Subcutaneous adipose tissue (tissue), 4 donors: Measurements from ENCODE around the gene PHTF1. TPM values are rescaled to one million over a fixed set of nuclear protein-coding genes. Genes with fewer than 3 reads are reported as not detected.

Experiments
- total RNA-seq, 4 donors: library from RNA; depleted of rRNA; stranded (reverse); fragments of >200 nt; gene quantifications; one replicate each; pipeline ENCODE4 v1.1.0, GENCODE V29; 2016
- TF ChIP-seq, protein P1 (sequence below): fragments of 450-650 bp; IDR thresholded peaks from one replicate; pipeline ENCODE4 v1.5.1; 2016; ENCODE audit warnings: low read depth, mild to moderate bottlenecking, control low read depth, antibody characterized with exemption, moderate library complexity

PHTF1 gene
- total RNA-seq, 4 donors from 2014 or later = 14.5 to 23.3 (median 18.3) TPM

- TF ChIP-seq, protein P1, sequence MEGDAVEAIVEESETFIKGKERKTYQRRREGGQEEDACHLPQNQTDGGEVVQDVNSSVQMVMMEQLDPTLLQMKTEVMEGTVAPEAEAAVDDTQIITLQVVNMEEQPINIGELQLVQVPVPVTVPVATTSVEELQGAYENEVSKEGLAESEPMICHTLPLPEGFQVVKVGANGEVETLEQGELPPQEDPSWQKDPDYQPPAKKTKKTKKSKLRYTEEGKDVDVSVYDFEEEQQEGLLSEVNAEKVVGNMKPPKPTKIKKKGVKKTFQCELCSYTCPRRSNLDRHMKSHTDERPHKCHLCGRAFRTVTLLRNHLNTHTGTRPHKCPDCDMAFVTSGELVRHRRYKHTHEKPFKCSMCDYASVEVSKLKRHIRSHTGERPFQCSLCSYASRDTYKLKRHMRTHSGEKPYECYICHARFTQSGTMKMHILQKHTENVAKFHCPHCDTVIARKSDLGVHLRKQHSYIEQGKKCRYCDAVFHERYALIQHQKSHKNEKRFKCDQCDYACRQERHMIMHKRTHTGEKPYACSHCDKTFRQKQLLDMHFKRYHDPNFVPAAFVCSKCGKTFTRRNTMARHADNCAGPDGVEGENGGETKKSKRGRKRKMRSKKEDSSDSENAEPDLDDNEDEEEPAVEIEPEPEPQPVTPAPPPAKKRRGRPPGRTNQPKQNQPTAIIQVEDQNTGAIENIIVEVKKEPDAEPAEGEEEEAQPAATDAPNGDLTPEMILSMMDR = no peak
These were observed 75.7 kb downstream of the PHTF1 start for GRCh38 chr1:113683384-113684152.

GRCh38 chr1:113681596-113682337, 77.5 kb downstream of the PHTF1 start:
- TF ChIP-seq, protein P1 = no peak

DNA sequence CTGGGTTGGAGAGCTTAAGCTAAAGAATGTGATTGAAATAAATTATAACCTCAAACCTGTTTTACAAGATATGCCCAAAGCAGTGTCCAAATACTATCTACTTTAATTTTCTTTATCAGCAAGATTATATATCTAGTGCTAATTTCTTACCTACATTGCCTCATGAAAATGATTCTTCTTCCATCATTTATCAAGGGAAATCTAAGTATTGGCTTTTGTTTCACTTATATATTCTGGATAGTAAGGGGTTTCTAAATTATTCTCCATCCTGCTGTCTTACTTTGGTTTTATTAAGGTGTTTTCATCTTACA, 81.2 kb downstream of the PHTF1 start:
- TF ChIP-seq, protein P1 = no peak

DNA sequence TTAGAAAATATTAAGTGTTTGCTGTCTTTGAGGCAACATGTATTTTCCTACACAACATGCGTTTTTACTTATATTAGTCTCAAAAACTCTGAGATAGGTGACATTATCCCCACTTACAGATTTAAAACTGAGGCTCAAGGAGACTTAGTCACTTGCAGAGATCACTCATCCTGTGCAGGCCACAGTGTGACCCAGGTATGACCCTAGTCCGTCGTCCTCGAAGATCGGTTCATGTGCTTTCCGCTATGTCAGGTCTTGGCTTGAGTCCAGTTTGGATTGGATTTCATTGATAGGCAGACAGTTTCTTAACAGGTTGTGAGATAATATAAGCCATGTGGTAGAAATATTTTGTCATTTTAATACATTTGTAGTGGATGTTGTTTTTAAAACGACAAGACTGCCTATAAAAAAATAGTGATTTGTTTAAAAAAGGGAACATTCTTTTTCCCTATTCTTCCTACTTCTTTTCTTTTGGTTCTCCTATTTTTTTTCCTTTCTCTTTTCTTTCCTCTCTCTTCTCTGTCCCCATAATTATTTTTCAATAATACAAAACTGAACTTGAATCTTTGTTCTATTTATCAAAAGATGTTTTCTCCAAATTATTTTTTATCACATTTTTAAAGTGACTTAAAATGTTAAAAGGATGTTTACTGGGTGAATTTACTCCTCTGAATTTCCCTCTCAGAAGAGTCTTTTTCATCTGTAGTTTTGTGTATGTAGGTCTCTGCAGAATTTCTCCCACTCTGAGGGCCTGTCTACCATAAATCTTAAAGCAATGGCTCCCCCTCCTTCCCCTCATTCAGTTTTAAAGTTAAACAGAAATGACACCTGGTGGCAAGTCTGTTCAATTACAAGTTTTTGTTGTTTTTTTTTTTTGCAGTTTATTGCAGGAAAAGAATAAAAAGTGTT, 81.8 kb downstream of the PHTF1 start:
- TF ChIP-seq, protein P1 = no peak

GRCh38 chr1:113676524-113676923, 82.8 kb downstream of the PHTF1 start:
- TF ChIP-seq, protein P1 = no peak

DNA sequence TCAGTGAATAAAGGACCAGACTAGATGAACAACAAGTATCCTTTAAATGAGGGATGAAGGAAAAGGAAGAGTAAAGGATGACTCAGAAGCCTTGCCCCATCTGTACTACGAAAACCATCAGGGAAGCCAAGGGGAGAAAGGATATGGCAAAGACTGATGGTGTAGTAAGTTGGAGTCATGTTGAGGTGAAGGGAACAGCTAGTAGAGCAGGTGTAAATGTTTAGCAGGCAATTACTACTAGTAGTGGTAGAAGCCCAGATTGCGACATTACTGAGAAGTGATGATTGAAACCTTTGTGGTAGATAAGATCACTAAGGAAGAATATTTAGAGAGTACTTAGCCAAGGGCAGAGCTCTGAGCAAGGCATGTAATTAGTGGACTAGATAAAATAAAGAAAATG, 84.0 kb downstream of the PHTF1 start:
- TF ChIP-seq, protein P1 = no peak

DNA sequence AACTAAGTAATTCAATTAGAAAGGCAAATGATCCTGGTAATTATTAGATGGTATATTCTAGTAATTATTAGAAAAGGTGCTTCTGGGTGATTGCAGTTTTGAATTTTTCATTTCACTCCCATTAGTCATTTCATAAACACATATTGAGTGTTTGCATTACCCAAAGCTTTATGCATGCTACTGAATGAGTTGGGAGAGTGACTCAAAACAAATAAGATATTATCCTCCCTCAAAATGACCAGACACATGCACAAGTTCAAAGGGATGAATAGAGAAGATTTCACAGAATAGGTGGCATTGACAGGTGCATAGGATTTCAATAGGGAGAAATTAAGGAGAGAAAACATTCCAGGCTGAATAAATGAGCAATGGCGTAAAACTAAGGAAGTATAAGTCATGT, 84.7 kb downstream of the PHTF1 start:
- TF ChIP-seq, protein P1 = no peak
